GDM1 (cell line): ENCODE measurements around the gene FUS.

ENCODE experiments used
- DNase-seq: peaks from one replicate; lab custom pipeline; 2025; lab: John Stamatoyannopoulos, UW

FUS gene

DNA sequence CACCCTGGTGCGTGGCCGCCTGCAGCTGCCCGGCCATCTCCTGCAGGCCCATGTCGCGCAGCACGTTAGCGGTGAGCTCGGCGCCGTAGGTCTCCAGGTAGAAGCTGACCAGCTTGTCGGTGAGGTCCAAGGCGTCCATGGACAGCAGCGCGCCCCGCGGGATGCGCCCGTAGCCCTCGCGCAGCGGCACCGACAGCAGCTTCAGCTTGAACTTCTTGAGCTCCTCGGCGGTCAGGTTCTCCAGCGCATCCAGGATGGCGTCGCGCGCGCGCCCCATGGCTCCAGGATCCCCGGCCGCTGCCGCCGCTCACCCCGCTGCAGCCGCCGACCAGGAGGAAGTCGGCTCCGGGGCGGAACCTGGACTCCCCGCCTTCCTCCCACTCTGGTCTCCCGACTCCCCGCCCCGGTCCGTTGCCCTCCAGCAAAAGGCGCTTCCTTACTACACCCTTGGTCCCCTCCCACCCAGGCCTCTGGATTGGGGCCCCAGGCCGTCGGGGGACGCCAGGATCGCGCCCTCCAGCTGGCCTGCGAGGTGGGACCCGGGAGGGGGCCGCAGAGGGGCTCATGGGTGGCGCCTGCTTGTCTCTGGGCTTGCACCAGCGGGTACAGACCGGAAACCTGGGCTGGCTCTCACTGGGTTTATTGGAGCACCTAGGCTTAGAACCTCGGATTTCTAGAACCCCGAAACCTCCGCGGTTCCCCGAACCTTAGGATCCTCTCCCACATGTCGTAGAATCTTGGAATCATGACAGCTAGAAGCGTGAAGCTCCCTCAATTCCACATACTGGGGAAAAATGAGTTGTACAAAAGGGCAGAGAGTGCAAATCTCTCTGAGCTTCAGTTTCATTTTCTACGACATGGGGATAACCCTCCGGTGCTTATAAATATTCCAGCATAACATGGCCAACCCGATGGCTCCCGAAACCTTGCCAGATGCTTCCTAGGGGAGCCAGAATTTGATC lies 22.8 kb downstream of the FUS start, which contains the start of gene PYCARD:
PYCARD (minus strand) TSS at position 347 of the 962 bp plus-strand sequence; CDS start at position 277, 70 bp downstream.
- peak; percentile 68 for DNase-seq

DNA sequence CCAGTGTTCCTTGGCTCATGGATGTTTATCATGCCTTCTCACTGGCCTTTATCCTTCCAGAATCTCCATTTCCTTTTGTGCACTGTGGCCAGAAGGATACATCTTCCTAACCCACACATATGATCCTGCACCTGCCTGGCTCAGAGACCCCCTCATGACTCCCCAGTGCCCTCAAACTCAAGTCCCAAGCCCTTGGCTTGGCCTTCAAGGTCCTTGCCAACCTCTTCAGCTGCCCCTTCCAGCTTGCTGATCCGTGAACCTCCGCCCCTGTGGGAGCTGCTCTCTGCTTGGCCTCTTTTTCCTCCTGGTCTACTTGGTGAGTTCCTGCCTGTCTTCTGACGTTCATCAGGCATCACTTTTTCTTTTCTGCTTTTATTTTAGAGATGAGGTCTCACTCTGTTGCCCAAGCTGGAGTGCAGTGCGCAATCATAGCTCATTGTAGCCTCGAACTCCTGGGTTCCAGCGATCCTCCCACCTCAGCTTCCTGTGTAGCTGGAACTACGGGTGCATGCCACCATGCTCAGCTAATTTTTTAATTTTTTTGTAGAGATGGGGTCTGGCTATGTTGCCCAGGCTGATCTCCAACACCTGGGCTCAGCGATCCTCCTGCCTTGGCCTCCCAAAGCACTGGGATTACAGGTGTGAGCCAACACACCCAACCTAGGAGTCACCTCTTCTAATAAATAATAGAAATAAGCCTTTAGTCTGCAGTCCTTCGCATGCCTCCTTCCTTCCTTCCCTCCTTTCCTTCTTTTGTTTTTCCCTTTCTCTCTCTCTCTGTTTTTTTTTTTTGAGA lies 25.1 kb downstream of the FUS start:
- no peak for DNase-seq

DNA sequence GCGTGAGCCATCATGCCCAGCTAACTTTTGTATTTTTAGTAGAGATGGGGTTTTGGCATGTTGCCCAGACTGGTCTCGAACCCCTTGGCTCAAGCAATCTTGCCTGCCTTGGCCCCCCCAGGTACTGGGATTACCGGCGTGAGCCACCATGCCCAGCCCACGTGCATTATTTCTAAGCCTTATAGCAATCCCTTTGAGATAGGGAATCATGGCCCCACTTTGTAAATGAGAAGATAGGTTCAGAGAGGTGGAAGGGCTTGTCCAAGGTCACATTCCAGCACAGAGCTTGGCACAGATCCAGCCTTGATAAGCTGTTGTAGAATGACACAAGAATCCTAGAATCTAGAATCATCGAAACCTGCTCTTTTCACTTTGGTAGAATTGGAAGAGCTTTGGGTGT lies 26.8 kb downstream of the FUS start:
- DNase-seq, result no peak

DNA sequence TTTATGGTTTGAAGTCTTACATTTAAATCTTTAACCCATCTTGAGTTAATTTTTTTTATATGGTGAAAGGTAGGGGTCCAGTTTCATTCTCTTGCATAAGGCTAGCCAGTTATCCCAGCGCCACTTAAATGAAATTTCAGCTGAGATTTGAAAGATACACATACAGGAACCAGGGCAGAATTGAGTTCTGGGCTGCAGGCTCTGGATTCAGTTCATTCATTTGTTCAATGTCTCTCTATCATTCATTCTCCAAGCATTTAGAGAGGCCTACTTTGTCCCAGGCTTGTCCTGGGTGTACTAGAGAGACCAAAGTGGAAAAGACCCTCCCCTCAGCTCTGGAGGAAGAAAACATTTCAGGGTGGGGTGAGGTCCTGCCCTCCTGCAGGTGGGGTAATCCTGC lies 33.4 kb downstream of the FUS start:
- DNase-seq, result no peak

DNA sequence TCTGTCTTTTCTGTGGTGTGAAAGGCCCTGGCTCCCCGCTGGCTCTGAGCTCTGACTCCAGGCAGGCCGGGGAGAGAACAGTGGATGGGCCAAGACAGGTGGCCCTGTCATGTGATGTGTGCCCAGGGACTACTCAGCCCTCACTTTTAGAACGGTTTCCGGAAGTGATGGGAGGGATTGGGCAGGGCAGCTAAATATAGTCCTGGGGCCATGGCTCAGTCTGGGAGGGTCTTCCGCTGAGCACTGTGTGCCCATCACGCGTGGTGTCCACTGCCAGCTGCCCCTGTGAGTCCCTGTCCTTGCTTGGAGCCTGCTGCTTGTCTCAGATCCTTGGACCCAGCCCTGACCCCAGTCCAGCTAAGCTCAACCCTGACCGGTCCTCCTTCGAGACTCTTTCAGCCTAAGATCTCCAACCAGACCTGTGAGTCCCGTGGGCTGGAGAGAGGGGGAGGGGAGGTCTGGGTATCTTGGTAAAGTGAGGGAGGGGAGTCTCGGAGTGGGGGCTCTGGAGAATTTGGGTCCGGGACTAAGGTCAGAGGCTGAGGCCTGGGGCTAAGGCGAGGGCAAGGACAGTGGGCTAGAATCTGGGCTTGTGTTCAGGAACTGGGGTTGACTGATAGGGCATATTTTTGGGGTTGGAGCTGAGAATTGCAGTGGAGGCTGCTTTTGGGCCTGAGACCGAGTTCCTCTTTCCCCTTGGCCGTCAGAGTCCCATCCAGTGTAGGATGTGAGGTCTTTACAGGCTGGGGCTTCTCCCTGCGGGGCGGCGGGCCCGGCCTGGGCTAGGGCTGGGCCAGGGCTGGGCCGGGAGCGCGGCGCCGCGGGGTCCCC lies 34.2 kb downstream of the FUS start, which contains the start of gene TRIM72:
TRIM72 (plus strand) TSS at position 243 of the 831 bp plus-strand sequence. CDS start 620 bp downstream, outside the sequence.
- DNase-seq, result no peak

DNA sequence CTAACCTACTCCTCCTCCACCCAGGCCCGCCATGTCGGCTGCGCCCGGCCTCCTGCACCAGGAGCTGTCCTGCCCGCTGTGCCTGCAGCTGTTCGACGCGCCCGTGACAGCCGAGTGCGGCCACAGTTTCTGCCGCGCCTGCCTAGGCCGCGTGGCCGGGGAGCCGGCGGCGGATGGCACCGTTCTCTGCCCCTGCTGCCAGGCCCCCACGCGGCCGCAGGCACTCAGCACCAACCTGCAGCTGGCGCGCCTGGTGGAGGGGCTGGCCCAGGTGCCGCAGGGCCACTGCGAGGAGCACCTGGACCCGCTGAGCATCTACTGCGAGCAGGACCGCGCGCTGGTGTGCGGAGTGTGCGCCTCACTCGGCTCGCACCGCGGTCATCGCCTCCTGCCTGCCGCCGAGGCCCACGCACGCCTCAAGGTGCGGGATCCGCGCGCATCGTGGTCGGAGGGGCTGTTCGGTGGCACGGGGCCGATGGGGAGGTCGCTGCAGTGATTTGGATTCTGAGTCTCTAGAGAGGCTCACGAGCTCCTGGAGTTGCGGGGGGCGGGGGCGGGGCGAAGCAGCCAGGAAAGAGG lies 34.9 kb downstream of the FUS start:
- DNase-seq, result no peak

DNA sequence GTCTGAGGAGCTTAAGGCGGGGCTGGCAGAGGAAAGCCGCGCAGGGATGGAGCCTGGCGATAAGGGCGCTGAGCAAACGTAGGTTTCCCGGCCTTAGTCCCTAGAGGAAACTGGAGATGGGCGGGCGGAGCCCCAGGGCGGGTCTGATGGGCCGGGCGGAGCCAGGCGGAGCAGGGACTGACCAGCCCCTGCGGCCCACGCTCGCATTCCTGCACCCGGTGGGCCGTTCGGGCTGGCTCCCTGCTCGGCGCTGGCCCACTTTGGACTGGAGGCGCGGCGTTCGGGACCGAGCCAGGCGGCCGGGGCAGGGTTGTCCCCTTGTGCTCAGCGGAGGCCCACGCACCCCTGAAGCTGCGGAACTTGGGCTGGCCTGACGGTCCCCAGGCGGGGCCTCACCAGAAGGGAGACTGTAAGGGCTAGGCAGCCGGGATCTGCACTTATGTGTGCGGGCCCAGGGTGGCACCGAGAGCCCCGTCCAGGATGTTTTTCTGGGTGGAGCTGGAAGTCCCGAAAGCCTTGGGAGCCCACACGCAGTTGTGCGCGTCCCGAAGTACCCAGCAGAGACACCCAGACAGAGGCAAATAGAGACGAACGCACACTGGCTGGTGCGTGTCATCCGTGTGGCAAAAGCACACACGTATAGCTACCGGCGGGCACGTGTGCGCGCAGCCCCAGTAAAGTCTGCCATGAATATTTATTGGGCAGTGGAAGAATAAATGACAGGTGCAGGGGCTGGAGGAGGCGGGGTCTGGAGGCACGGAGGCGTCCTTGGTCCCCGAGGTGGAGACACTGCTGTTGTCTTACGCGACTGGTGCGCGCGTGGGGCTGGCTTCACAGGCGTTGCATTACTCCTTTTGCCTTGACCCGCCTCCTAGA lies 35.6 kb downstream of the FUS start:
- DNase-seq, result no peak

DNA sequence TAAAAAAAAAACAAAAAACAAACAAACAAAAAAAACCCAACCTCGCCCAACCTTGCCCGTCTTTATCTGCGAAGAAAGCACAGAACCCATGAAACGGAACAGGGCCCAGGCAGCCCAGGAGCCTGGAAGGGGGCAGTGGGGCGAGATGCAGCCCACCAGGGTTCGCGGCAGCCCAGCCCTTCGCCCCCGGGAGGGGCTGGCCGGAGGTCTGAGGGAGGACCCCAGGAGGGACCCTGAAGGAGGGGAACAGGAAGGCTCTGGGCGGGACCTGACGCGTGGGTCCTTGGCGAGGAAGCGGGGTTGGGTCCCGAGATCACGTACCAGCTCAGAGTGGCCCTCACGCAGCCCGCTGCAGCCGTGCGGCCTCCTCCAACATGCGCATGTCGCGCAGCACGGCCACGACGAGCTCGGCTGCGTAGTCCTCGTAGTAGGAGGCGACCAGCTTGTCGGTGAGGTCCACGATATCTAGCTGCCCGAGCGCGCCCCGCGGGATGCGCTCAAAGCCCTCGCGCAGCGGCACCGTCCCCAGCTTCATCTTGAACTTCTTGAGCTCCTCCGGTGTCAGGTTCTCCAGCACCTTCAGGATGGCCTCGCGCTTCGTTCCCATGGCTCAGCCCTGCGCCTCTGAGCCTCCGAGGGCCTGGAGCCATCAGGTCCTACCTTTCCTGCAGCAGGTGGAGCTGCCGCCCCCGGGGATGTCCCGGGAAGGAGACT lies 36.6 kb downstream of the FUS start, which contains the start of gene PYDC1:
PYDC1 (minus strand) TSS at position 714 of the 714 bp plus-strand sequence; CDS start at position 607, 107 bp downstream.
- DNase-seq, result no peak

DNA sequence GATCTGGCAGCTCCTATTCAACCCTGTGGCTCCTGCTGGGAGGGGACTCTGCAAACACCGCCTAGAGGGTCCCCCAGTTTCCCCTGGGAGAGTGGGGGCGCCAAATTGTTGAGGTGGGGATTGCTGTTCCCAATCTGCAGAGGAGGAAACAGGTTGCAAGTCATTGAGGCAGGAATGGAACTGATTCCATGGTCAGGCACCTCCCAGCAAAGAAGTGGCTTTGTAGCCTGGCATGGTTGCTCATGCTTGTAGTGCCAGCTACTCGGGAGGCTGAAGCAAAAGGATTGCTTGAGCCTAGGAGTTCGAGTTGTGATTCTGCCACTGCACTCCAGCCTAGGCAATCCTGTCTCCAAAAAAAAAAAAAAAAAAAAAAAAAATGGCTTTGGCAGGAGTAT lies 37.2 kb downstream of the FUS start:
- DNase-seq, result no peak

DNA sequence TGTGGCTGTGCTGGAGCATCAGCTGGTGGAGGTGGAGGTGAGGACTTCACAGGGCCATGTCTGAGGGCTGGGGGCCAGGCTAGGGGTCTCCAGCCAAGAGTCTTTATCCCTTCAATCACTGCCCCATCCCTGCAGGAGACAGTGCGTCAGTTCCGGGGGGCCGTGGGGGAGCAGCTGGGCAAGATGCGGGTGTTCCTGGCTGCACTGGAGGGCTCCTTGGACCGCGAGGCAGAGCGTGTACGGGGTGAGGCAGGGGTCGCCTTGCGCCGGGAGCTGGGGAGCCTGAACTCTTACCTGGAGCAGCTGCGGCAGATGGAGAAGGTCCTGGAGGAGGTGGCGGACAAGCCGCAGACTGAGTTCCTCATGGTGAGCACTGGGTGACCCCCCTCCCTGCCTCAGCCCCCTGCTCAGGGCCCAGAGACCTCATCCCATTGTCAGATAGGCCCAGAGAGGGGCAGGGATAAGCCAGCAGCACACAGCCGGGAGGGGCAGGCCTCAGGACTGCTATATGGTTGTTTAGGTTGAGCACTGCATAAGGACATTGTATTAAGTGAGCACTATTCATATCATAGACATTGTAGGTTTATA lies 39.3 kb downstream of the FUS start:
- DNase-seq, result no peak

DNA sequence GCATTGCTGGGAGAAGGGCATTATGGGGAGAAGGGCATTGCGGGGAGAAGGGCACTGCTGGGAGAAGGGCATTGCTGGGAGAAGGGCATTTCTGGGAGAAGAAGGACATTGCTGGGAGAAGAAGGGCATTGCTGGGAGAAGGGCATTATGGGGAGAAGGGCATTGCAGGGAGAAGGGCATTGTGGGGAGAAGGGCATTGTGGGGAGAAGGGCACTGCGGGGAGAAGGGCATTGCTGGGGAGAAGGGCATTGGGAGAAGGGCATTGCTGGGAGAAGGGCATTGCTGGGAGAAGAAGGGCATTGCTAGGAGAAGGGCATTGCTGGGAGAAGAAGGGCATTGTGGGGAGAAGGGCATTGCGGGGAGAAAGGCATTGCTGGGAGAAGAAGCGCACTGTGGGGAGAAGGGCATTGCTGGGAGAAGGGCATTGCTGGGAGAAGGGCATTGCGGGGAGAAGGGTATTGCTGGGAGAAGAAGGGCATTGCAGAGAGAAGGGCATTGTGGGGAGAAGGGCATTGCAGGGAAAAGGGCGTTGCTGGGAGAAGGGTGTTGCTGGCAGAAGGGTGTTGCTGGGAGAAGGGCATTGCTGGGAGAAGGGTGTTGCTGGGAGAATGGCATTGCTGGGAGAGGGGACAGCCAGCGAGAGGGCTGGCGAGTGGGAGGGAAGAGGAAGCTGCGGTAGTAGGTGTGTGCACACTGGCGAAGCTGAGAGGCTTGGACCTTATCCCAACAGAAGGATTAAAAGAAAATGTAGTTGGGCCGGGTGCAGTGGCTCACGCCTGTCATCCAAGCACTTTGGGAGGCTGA lies 41.6 kb downstream of the FUS start:
- DNase-seq, result no peak

DNA sequence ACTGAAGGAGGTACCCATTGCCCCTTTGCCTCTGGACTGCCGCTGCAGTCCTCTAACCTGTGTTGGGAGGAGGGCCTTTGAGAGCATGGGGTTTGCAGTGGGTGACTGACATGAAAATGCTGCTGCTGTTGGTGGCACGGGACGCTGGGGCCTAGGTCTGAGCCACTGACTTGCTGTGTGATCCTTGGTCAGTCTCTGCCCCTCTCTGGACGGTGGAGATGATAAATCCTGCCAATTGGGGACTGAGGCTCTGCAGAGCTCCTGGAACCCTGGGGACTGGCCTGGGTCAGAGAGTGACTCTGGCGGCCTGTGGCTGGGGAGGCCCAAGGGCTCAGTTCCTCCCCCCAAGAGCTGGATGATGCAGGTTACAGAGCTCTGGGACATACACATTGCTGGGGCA lies 43.1 kb downstream of the FUS start:
- no peak for DNase-seq

DNA sequence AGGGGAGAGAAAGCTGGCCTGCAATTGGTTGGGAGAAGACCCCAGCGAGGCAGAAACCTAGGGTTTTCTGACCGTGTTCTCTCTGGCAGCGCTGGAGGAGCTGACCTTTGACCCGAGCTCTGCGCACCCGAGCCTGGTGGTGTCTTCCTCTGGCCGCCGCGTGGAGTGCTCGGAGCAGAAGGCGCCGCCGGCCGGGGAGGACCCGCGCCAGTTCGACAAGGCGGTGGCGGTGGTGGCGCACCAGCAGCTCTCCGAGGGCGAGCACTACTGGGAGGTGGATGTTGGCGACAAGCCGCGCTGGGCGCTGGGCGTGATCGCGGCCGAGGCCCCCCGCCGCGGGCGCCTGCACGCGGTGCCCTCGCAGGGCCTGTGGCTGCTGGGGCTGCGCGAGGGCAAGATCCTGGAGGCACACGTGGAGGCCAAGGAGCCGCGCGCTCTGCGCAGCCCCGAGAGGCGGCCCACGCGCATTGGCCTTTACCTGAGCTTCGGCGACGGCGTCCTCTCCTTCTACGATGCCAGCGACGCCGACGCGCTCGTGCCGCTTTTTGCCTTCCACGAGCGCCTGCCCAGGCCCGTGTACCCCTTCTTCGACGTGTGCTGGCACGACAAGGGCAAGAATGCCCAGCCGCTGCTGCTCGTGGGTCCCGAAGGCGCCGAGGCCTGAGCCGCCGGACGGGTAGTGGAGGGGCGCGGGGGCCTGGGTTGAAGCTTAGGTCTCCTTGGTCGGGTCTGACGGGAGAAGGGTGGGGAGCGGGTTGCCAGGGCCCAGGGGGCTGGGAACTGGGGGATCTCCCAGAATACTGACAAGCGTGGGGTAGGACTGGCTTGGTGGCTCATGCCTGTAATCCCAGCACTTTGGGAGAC lies 44.4 kb downstream of the FUS start:
- DNase-seq, result no peak

DNA sequence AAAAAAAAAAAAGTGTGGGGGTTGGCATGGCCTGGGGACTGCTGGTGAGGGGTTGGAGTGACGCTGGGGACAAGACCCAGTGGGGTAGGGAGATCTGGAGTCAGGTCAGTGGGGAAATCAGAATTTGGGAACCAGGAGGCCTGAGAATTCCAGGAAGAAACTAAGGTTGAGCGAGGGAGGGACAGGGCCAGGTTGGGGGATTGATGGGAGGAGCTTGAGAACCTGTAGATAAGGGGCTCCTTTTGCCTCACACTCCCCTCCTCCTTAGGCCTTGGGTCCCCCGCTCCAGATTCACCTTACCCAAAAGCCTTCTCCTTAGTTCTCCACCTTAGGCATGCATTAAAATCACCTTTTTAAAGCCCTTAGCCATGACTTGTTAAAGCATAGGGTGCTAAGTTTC lies 45.3 kb downstream of the FUS start:
- DNase-seq, result no peak

DNA sequence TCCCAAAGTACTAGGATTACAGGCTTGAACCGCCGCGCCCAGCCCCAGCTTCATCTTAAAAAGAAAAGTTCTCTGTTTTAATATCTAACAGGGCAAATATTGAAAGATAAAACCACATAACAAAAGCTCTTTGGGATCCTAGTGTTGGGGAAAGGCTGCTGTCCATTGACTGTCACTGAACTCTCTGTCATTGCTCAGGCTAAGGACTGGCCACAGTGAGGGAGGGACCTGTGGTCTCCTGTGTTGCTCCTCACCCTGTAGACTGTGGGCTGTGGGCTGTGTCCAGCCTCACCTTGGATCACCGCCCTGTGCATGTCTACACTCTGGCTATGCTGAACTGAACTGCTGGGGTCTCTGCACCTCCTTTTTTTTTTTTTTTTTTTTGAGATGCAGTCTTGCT lies 48.3 kb downstream of the FUS start:
- DNase-seq, result no peak

DNA sequence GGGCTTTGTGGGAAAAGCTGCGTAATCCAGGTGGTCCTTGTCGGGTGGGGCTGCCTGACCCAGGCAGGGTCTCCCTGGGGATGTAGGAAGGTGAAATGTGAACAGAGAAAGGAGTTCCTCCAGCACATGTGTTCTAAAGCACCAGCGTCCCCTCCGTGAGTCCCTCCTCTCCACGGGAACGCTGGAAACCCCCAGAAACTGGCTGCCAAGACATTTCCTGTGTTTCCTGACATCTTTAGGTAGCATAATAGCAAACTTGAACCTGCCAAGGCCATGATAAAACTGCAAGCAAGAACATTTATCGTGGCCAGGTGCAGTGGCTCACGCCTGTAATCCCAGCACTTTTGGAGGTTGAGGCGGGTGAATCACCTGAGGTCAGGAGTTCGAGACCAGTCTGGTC lies 49.6 kb downstream of the FUS start:
- DNase-seq, result no peak

DNA sequence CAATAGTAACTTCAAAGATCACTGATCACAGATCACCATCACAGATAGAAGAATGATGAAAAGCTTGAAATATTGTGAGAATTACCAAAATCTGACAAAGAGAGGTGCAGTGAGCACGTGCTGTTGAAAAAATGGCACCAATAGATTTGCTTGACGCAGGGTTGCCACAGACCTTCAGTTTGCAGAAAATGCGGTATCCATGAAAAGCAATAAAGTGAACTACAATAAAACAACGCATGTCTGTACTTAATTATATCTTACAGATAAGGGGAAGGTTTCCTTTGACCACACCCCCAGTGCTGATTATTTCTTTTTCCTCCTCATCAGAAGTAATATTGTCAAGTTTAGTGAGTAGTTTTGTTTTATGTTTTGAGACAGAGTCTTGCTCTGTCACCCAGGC lies 58.1 kb downstream of the FUS start:
- no peak for DNase-seq
